OCI-LY1 (cell line): Measurements from ENCODE around the gene HOMER1.

Source experiments
- H2AFZ ChIP-seq: fragments of 200-600 bp; sonication (generic), shearing (Covaris generic); 2 replicates; pipeline ENCODE4 v1.6.0; 2014; ENCODE audit warnings: antibody characterized with exemption, mild to moderate bottlenecking, low read length
- H3F3A ChIP-seq: fragments of 200-600 bp; sonication (generic), shearing (Covaris generic); 2 replicates; pipeline ENCODE4 v1.6.0; 2014; ENCODE audit warnings: mild to moderate bottlenecking, antibody characterized with exemption, low read length, moderate library complexity; ENCODE audit not compliant: insufficient read depth
- H3K27ac ChIP-seq: fragments of 200-600 bp; sonication (generic); 2 replicates; pipeline ENCODE4 v1.5.1; 2014; ENCODE audit warnings: low read length, mixed run types, mild to moderate bottlenecking, low read depth; ENCODE audit not compliant: poor library complexity, severe bottlenecking
- H3K27me3 ChIP-seq: fragments of 200-600 bp; sonication (generic); 2 replicates; pipeline ENCODE4 v1.6.0; 2014; ENCODE audit warnings: antibody characterized with exemption, mild to moderate bottlenecking, low read length, moderate library complexity; ENCODE audit not compliant: insufficient read depth
- H3K36me3 ChIP-seq: fragments of 200-600 bp; sonication (generic); 2 replicates; pipeline ENCODE4 v1.6.1; 2014; ENCODE audit warnings: mild to moderate bottlenecking, antibody characterized with exemption, low read length, moderate library complexity, mixed read lengths; ENCODE audit not compliant: insufficient read depth
- H3K4me1 ChIP-seq: fragments of 200-600 bp; sonication (generic); 2 replicates; pipeline ENCODE4 v1.5.1; 2014; ENCODE audit warnings: mild to moderate bottlenecking, low read length, moderate library complexity; ENCODE audit not compliant: insufficient read depth, severe bottlenecking
- H3K4me2 ChIP-seq: fragments of 200-600 bp; sonication (generic), shearing (Covaris generic); 2 replicates; pipeline ENCODE4 v1.6.1; 2014; ENCODE audit warnings: low read length
- H3K4me3 ChIP-seq: fragments of 200-600 bp; sonication (generic); 2 replicates; pipeline ENCODE4 v1.5.1; 2014; ENCODE audit warnings: low read length, low read depth, mild to moderate bottlenecking, mixed read lengths; ENCODE audit not compliant: poor library complexity, severe bottlenecking
- H3K79me2 ChIP-seq: fragments of 200-600 bp; shearing (Covaris generic); 2 replicates; pipeline ENCODE4 v1.6.1; 2016; ENCODE audit warnings: mixed run types, low read length, mixed read lengths; ENCODE audit not compliant: insufficient read depth
- H3K9ac ChIP-seq: fragments of 200-600 bp; sonication (generic), shearing (Covaris generic); 2 replicates; pipeline ENCODE4 v1.6.1; 2014; ENCODE audit warnings: mild to moderate bottlenecking, low read length, mixed read lengths
- H3K9me2 ChIP-seq: fragments of 200-600 bp; sonication (generic), shearing (Covaris generic); 2 replicates; pipeline ENCODE4 v1.6.1; 2014; ENCODE audit warnings: low read depth, mild to moderate bottlenecking, low read length, mixed read lengths
- H3K9me3 ChIP-seq: fragments of 200-600 bp; shearing (Covaris generic); 2 replicates; pipeline ENCODE4 v1.6.1; 2014; ENCODE audit warnings: low read length, mixed read lengths
- H4K20me1 ChIP-seq: fragments of 200-600 bp; sonication (generic), shearing (Covaris generic); 2 replicates; pipeline ENCODE4 v1.6.0; 2016; ENCODE audit warnings: mild to moderate bottlenecking, low read length; ENCODE audit not compliant: insufficient read depth
- EZH2 ChIP-seq: fragments of 200-600 bp; sonication (generic), shearing (Covaris generic); IDR thresholded peaks from 2 replicates; pipeline ENCODE4 v1.8.0; 2017; ENCODE audit warnings: borderline replicate concordance, mixed run types, mild to moderate bottlenecking, antibody characterized with exemption, low read length, moderate library complexity, mixed read lengths
- TF ChIP-seq, protein P1 (sequence below): fragments of 200-600 bp; sonication (generic), shearing (Covaris generic); IDR thresholded peaks from 2 replicates; pipeline ENCODE4 v1.5.1; 2017; ENCODE audit warnings: mild to moderate bottlenecking, antibody characterized with exemption, low read length, moderate library complexity, mixed read lengths

The HOMER1 gene

DNA sequence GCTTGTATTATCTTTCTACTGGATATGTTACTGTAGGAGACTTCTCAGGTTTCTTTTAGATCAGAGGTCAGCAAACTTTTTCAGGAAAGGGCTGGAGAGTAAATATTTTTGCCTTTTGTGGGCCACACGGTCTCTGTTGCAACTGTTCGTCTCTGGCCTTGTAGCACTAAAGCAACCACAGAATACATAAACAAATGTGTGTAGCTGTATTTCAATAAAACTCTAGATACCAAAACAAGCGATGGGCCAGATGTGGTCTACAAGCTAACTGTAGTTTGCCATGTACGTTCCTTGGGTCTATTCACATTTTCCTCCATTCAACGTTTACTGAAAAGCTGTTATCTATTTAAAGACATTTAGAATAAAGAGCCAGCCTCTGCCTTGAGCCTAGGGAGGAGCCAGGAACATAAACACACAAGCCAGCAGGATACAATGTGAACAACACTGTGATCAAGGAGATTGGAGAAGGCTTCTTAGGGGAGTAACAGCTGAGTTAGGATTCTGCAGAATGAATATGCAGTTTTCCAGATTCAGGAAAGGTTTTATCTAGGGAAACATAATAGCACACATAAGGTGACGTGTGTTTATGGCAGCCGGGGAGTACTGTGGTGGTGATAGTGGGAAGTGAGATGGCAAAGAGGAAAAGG lies 33.0 kb upstream of the HOMER1 start:
- TF ChIP-seq EZH2: no peak
- TF ChIP-seq, protein P1, sequence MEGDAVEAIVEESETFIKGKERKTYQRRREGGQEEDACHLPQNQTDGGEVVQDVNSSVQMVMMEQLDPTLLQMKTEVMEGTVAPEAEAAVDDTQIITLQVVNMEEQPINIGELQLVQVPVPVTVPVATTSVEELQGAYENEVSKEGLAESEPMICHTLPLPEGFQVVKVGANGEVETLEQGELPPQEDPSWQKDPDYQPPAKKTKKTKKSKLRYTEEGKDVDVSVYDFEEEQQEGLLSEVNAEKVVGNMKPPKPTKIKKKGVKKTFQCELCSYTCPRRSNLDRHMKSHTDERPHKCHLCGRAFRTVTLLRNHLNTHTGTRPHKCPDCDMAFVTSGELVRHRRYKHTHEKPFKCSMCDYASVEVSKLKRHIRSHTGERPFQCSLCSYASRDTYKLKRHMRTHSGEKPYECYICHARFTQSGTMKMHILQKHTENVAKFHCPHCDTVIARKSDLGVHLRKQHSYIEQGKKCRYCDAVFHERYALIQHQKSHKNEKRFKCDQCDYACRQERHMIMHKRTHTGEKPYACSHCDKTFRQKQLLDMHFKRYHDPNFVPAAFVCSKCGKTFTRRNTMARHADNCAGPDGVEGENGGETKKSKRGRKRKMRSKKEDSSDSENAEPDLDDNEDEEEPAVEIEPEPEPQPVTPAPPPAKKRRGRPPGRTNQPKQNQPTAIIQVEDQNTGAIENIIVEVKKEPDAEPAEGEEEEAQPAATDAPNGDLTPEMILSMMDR: no peak
- H3K9ac ChIP-seq: no peak overlapping the region
- H3K27ac ChIP-seq: no peak overlapping the region

DNA sequence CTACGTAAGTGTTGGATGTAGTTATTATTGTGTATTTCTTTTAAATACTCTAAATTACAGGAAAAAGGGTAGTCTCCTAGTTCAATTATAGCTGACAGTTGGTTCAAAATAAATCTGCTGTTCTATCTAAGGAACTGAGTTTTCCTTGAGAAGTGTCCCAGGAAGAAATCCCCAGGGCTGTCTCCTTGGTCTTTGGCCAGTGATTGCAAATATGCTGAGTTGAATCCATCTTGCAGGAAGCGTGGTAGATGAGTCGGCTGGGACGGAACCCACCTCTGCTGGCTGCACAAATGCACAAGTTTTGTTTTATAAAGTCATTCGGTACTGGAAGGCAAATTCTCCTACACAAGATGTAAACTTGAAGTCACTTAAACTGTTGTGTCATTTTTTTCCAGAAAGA lies 30.2 kb upstream of the HOMER1 start:
- Histone ChIP-seq H3K27ac (no peak overlapping the region), H3K4me1 (no peaks in the 10 kb centered on the region)

More for the DNA sequence above, 33.0 kb upstream of the HOMER1 start:
- no peaks in the 10 kb centered on the region for H3K36me3 ChIP-seq
- no peaks in the 10 kb centered on the region for H3F3A ChIP-seq
- no peak overlapping the region for H3K4me3 ChIP-seq
- H3K79me2 ChIP-seq: no peaks in the 10 kb centered on the region
- no peaks in the 10 kb centered on the region for H3K9me3 ChIP-seq
- H3K9me2 ChIP-seq: no peaks in the 10 kb centered on the region
- H3K4me2 ChIP-seq: no peak overlapping the region
- H4K20me1 ChIP-seq: no peaks in the 10 kb centered on the region
- H3K27me3 ChIP-seq: no peaks in the 10 kb centered on the region
- no peak overlapping the region for H2AFZ ChIP-seq
- H3K4me1 ChIP-seq: no peaks in the 10 kb centered on the region

DNA sequence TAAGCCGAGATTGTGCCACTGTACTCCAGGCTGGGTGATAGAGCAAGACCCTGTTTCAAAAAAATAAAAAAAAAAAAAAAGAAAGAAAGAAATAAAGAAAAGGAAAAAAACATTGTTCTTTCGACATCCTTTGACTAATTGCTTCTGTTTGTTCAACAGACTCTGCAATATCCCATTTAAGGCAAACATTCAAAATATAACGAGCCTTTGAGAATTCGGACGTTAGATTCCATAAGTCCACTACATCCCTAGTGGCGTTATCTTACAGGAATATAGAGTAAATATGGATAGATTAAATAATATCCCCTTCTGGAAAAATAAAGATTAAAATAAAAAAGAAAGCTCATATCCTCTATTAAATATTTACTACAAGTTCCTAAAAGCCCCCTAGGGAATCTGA lies 27.0 kb upstream of the HOMER1 start:
- Histone ChIP-seq H3K4me1 (no peaks in the 10 kb centered on the region), H3K79me2 (no peaks in the 10 kb centered on the region), H3K4me2 (no peak overlapping the region), H4K20me1 (no peaks in the 10 kb centered on the region), H3K9ac (no peak overlapping the region), H2AFZ (no peak overlapping the region), H3K27ac (no peak overlapping the region), H3K4me3 (no peak overlapping the region), H3K9me3 (no peaks in the 10 kb centered on the region), H3F3A (no peaks in the 10 kb centered on the region), H3K9me2 (no peaks in the 10 kb centered on the region), H3K36me3 (no peaks in the 10 kb centered on the region), H3K27me3 (no peaks in the 10 kb centered on the region; the same call in 1 of the 2 replicates)
- no peak for TF ChIP-seq EZH2
- TF ChIP-seq, protein P1: no peak

More for the DNA sequence above, 30.2 kb upstream of the HOMER1 start:
- no peak for TF ChIP-seq EZH2
- TF ChIP-seq, protein P1: no peak
- H2AFZ ChIP-seq: no peak overlapping the region
- no peaks in the 10 kb centered on the region for H3F3A ChIP-seq
- no peaks in the 10 kb centered on the region for H3K9me3 ChIP-seq
- no peak overlapping the region for H3K4me2 ChIP-seq
- no peak overlapping the region for H3K9ac ChIP-seq
- no peaks in the 10 kb centered on the region for H3K9me2 ChIP-seq
- H4K20me1 ChIP-seq: no peaks in the 10 kb centered on the region
- H3K79me2 ChIP-seq: no peaks in the 10 kb centered on the region
- H3K4me3 ChIP-seq: no peak overlapping the region
- H3K27me3 ChIP-seq: no peaks in the 10 kb centered on the region
- H3K36me3 ChIP-seq: no peaks in the 10 kb centered on the region
